Stomach (tissue), 9 donors: ENCODE measurements around the gene B4GALNT3. TPM values are rescaled to one million over a fixed set of nuclear protein-coding genes. Genes with fewer than 3 reads are reported as not detected.

ENCODE experiments used
- DNase-seq, 2 donors: peaks; one replicate each; pipeline versions ENCODE4 v3.0.0 to v3.0.0-alpha.2; 2013 to 2019
- H3K27ac ChIP-seq, 5 donors: fragments of 200-600 bp in 4 of 5; sonication (generic) in 4 of 5; one replicate each; pipeline ENCODE4 v1.5.1; 2013 to 2019; ENCODE audit warnings: mild to moderate bottlenecking in 1 of 5, moderate library complexity in 1 of 5
- H3K27me3 ChIP-seq, 3 donors: fragments of 200-600 bp; sonication (generic); one replicate each; pipeline ENCODE4 v1.5.1; 2017 to 2019; ENCODE audit warnings: mixed run types in 1 of 3
- H3K36me3 ChIP-seq, 4 donors: fragments of 200-600 bp; sonication (generic); 1 replicate in 3 of 4; 2 replicates in 1 of 4; pipeline ENCODE4 v1.5.1; 2016 to 2019
- H3K4me1 ChIP-seq, 4 donors: fragments of 200-600 bp; sonication (generic); one replicate each; pipeline ENCODE4 v1.5.1; 2016 to 2019
- H3K4me3 ChIP-seq, 4 donors: fragments of 200-600 bp; sonication (generic) in 3 of 4; one replicate each; pipeline ENCODE4 v1.5.1; 2016 to 2019; ENCODE audit warnings: mild to moderate bottlenecking in 1 of 4
- H3K9me3 ChIP-seq, 4 donors: fragments of 200-600 bp; sonication (generic); one replicate each; pipeline ENCODE4 v1.5.1; 2016 to 2019
- CTCF ChIP-seq, 7 experiments: fragments of 450-650 bp in 4 of 7; fragments of 200-600 bp in 3 of 7; sonication (generic) in 3 of 7; IDR thresholded peaks; one replicate each; pipeline ENCODE4 v1.5.1; 2016 to 2019; ENCODE audit warnings: antibody characterized with exemption in 7 of 7, control low read depth in 2 of 7, mild to moderate bottlenecking in 1 of 7
- EP300 ChIP-seq: sonication (generic); formaldehyde crosslinking; IDR thresholded peaks from one replicate; pipeline ENCODE4 v1.6.1; 2017; ENCODE audit warnings: antibody characterized with exemption
- POLR2A ChIP-seq, 4 donors: fragments of 450-650 bp; IDR thresholded peaks; one replicate each; pipeline ENCODE4 v1.6.1; 2016; ENCODE audit warnings: antibody characterized with exemption in 4 of 4, control low read depth in 2 of 4, mild to moderate bottlenecking in 1 of 4, moderate library complexity in 1 of 4
- POLR2AphosphoS5 ChIP-seq, 3 donors: sonication (generic); formaldehyde crosslinking; IDR thresholded peaks; one replicate each; pipeline ENCODE4 v1.6.1; 2016; ENCODE audit warnings: antibody characterized with exemption in 3 of 3
- WGBS, 5 donors: extraction: QIAGEN DNeasy Blood & Tissue Kit in 3 of 5; methylation state at CpG; one replicate each; pipeline versions ENCODE4 v1.1.5 to v1.1.7; 2013 to 2018; 5-methylcytosine and 5-hydroxymethylcytosine counted together
- intact Hi-C: fragments of 100-400 bp; cut with DNase I; formaldehyde crosslinking; loops from one replicate; pipeline ENCODE4 v1.15.1; 2023; ENCODE audit warnings: low total_unique reads
- polyA plus RNA-seq, 3 donors: library from polyadenylated mRNA; stranded (reverse); fragments of 200-250 nt; gene quantifications; one replicate each; pipeline ENCODE4 v1.2.3, GENCODE V29; 2013
- total RNA-seq, 5 donors: library from RNA; depleted of rRNA; stranded (reverse); fragments of >200 nt; gene quantifications; one replicate each; pipeline versions ENCODE4 v1.1.0 to v1.2.3, GENCODE V29; 2014 to 2016
- donor health status: healthy with polysubstance abuse.
- donor health status: Bipolar disorder and iron deficiency.
- donor health status: healthy.

Gene B4GALNT3
- total and polyA plus RNA-seq, 8 donors = 20.8 to 332 (median 71.0) TPM

- Histone ChIP-seq H3K4me3 (no peak overlapping the region), H3K27me3 (peaks cover 0 to 4% (median 0%) of the 10 kb centered on the region in 3 donors), H3K9me3 (no peaks in the 10 kb centered on the region), H3K27ac (no peak overlapping the region), H3K36me3 (no peaks in the 10 kb centered on the region), H3K4me1 (peaks cover 16 to 61% (median 25%) of the 10 kb centered on the region in 4 donors)
- no peak for DNase-seq
- WGBS, 5 donors = 94 to 96% (median 95%) methylated on average over 4 of the region's 4 CpGs
- no peak for TF ChIP-seq POLR2A (IDR thresholded peaks at IDR 0.05)
- TF ChIP-seq EP300 = no peak
- no peak for TF ChIP-seq POLR2AphosphoS5 (IDR thresholded peaks at IDR 0.05)
- no peak for TF ChIP-seq CTCF (IDR thresholded peaks at IDR 0.05)
- intact Hi-C loops = no loop called here
These were observed 19.4 kb downstream of the B4GALNT3 start for GRCh38 chr12:479161-479560.

- no peaks in the 10 kb centered on the region for H3K27me3 ChIP-seq
- intact Hi-C loops = no loop called here
- peak overlapping the region; percentile 38 to 65 (median 49) for H3K27ac ChIP-seq
- peak; percentile 51 to 65 for DNase-seq
- peaks cover 16 to 47% (median 22%) of the 10 kb centered on the region in 4 donors for H3K4me1 ChIP-seq
- no peaks in the 10 kb centered on the region for H3K36me3 ChIP-seq
- WGBS, 5 donors = 44 to 69% (median 59%) methylated on average over 11 to 13 of the region's 13 CpGs
- no peak overlapping the region for H3K4me3 ChIP-seq
- TF ChIP-seq POLR2AphosphoS5 (IDR thresholded peaks at IDR 0.05) = no peak
- no peak for TF ChIP-seq POLR2A (IDR thresholded peaks at IDR 0.05)
- H3K9me3 ChIP-seq = no peaks in the 10 kb centered on the region
These were observed 21.4 kb downstream of the B4GALNT3 start for GRCh38 chr12:480831-481816.

- H3K27me3 ChIP-seq = no peaks in the 10 kb centered on the region
- WGBS, 5 donors = 68 to 80% (median 73%) methylated on average over 3 of the region's 3 CpGs
- H3K4me1 ChIP-seq = peaks cover 16 to 37% (median 20%) of the 10 kb centered on the region in 4 donors
- TF ChIP-seq POLR2AphosphoS5 (IDR thresholded peaks at IDR 0.05) (no peak), POLR2A (IDR thresholded peaks at IDR 0.05) (no peak), EP300 (no peak), CTCF (IDR thresholded peaks at IDR 0.05) (no peak)
- peak overlapping the region in 1 of 5 donors; percentile 41 for H3K27ac ChIP-seq
- peak in 1 of 2 donors; percentile 14 for DNase-seq
- H3K9me3 ChIP-seq = no peaks in the 10 kb centered on the region
- no peaks in the 10 kb centered on the region for H3K36me3 ChIP-seq
- intact Hi-C loops = no loop called here
- H3K4me3 ChIP-seq = no peak overlapping the region
These were observed 22.3 kb downstream of the B4GALNT3 start for GRCh38 chr12:482061-482460.

GRCh38 chr12:484096-484495 is 24.4 kb downstream of the B4GALNT3 start:
- no peak for TF ChIP-seq POLR2AphosphoS5 (IDR thresholded peaks at IDR 0.05)
- no peak for TF ChIP-seq POLR2A (IDR thresholded peaks at IDR 0.05)
- no peak for TF ChIP-seq CTCF (IDR thresholded peaks at IDR 0.05)
- TF ChIP-seq EP300 = no peak
- Histone ChIP-seq H3K9me3 (peaks cover 0 to 7% (median 0%) of the 10 kb centered on the region in 4 donors), H3K27ac (peak overlapping the region in 1 of 5 donors; percentile 14), H3K27me3 (no peaks in the 10 kb centered on the region), H3K4me3 (no peak overlapping the region), H3K36me3 (no peaks in the 10 kb centered on the region), H3K4me1 (peaks cover 16 to 43% (median 19%) of the 10 kb centered on the region in 4 donors)
- 45 to 70% (median 61%) methylated on average over 8 to 11 of the region's 11 CpGs for WGBS, 5 donors
- peak in 1 of 2 donors; percentile 25 for DNase-seq
- intact Hi-C loops = no loop called here
